ENCODE measurements around the gene ZMAT3. TPM values are rescaled to one million over a fixed set of nuclear protein-coding genes. Genes with fewer than 3 reads are reported as not detected.

The ZMAT3 gene
- total and polyA plus RNA-seq, 2 of the 4 experiments (the other 2 are of a cell fraction), result 11.7 to 14.3 TPM

DNA sequence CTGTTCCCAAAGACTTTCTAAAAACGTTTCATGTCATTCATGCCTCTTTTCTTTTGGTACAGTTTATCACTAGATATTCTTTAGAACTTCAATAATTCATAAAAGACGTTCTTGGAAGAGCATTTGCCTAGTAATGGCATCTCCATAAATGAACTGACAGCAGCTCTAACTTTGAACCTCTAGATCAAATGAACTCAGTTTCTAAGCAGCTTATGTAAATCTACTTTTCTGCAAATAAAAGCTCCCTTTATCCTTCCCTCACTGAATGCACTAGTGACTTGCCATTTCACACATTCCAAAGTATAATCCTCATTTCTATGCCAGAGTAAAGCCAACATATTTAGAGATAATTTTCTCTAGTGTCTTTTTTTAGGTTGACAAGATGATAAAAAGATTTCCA, 85.2 kb downstream of the ZMAT3 start:
- Histone ChIP-seq H3K9me3 (ENCODE audit: control insufficient read depth, insufficient read depth, low read length) (peaks cover 19% of the 10 kb centered on the region), H4K5ac (ENCODE audit: low read depth, low read length) (no peak overlapping the region), H3K4ac (ENCODE audit: low read depth, low read length) (no peak overlapping the region), H3K14ac (replicated peaks; ENCODE audit: low read depth, low read length) (no peak overlapping the region), H4K91ac (ENCODE audit: insufficient read depth, low read depth, low read length) (no peak overlapping the region), H3K79me1 (ENCODE audit: low read depth in 1 of 2, low read length in 2 of 2) (no peaks in the 10 kb centered on the region), H3K9me1 (ENCODE audit: insufficient read depth, low read length) (no peaks in the 10 kb centered on the region), H2AFZ (replicated peaks; ENCODE audit: low read length, poor library complexity) (no peak overlapping the region), H3K4me1 (ENCODE audit: control insufficient read depth, insufficient read depth, low read length) (no peaks in the 10 kb centered on the region), H2BK20ac (ENCODE audit: low read depth, low read length) (no peak overlapping the region), H4K20me1 (ENCODE audit: insufficient read depth, low read length) (no peaks in the 10 kb centered on the region), H2AK5ac (ENCODE audit: low read depth, low read length) (no peak overlapping the region), H2AK9ac (replicated peaks; ENCODE audit: low read depth, low read length, poor library complexity) (no peak overlapping the region), H3K56ac (ENCODE audit: extremely low read depth, insufficient read depth, low read length) (no peak overlapping the region), H3K27me3 (ENCODE audit: control insufficient read depth, insufficient read depth, low read length) (no peaks in the 10 kb centered on the region), H3K27ac (ENCODE audit: insufficient read depth, low read length) (no peak overlapping the region), H2BK15ac (ENCODE audit: low read depth, low read length) (no peak overlapping the region), H3K36me3 (ENCODE audit: control insufficient read depth, insufficient read depth, low read length) (no peaks in the 10 kb centered on the region), H3K4me3 (ENCODE audit: insufficient read depth, low read depth, low read length) (no peak overlapping the region), H3K23ac (ENCODE audit: low read depth, low read length) (no peak overlapping the region), H3K4me2 (ENCODE audit: low read depth, low read length) (no peak overlapping the region), H3K18ac (ENCODE audit: low read depth, low read length) (no peak overlapping the region), H2BK120ac (ENCODE audit: low read depth, low read length) (no peak overlapping the region), H4K8ac (ENCODE audit: low read depth in 2 of 2, low read length in 2 of 2) (no peak overlapping the region), H3K9ac (ENCODE audit: low read depth, low read length) (no peak overlapping the region), H2BK5ac (ENCODE audit: low read depth, low read length, poor library complexity, severe bottlenecking) (no peak overlapping the region)
- POLR2A ChIA-PET (ENCODE audit: unreplicated experiment), result no interaction called here
- TF ChIP-seq MXI1 (IDR thresholded peaks at IDR 0.05; ENCODE audit: borderline replicate concordance, low read depth, low read length) (no peak), CEBPB (IDR thresholded peaks at IDR 0.05; ENCODE audit: low read depth, low read length) (no peak), CHD1 (IDR thresholded peaks at IDR 0.05; ENCODE audit: low read depth, low read length) (no peak), RFX5 (IDR thresholded peaks at IDR 0.05; ENCODE audit: low read depth, low read length) (no peak), MAZ (IDR thresholded peaks at IDR 0.05; ENCODE audit: borderline replicate concordance, low read depth, low read length) (no peak), RCOR1 (IDR thresholded peaks at IDR 0.05; ENCODE audit: insufficient replicate concordance, low read length) (no peak), POLR2A (IDR thresholded peaks at IDR 0.05; ENCODE audit: low read depth, low read length) (no peak)
- TF ChIP-seq, protein P1, sequence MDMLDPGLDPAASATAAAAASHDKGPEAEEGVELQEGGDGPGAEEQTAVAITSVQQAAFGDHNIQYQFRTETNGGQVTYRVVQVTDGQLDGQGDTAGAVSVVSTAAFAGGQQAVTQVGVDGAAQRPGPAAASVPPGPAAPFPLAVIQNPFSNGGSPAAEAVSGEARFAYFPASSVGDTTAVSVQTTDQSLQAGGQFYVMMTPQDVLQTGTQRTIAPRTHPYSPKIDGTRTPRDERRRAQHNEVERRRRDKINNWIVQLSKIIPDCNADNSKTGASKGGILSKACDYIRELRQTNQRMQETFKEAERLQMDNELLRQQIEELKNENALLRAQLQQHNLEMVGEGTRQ (IDR thresholded peaks at IDR 0.05; ENCODE audit: low read depth, low read length), result no peak
- TF ChIP-seq, protein P2, sequence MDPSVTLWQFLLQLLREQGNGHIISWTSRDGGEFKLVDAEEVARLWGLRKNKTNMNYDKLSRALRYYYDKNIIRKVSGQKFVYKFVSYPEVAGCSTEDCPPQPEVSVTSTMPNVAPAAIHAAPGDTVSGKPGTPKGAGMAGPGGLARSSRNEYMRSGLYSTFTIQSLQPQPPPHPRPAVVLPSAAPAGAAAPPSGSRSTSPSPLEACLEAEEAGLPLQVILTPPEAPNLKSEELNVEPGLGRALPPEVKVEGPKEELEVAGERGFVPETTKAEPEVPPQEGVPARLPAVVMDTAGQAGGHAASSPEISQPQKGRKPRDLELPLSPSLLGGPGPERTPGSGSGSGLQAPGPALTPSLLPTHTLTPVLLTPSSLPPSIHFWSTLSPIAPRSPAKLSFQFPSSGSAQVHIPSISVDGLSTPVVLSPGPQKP (IDR thresholded peaks at IDR 0.05; ENCODE audit: borderline replicate concordance, low read depth, low read length), result no peak
- TF ChIP-seq, protein P3, sequence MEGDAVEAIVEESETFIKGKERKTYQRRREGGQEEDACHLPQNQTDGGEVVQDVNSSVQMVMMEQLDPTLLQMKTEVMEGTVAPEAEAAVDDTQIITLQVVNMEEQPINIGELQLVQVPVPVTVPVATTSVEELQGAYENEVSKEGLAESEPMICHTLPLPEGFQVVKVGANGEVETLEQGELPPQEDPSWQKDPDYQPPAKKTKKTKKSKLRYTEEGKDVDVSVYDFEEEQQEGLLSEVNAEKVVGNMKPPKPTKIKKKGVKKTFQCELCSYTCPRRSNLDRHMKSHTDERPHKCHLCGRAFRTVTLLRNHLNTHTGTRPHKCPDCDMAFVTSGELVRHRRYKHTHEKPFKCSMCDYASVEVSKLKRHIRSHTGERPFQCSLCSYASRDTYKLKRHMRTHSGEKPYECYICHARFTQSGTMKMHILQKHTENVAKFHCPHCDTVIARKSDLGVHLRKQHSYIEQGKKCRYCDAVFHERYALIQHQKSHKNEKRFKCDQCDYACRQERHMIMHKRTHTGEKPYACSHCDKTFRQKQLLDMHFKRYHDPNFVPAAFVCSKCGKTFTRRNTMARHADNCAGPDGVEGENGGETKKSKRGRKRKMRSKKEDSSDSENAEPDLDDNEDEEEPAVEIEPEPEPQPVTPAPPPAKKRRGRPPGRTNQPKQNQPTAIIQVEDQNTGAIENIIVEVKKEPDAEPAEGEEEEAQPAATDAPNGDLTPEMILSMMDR (conservative IDR thresholded peaks at IDR 0.05; ENCODE audit: low read depth, low read length), result no peak
- intact Hi-C loops (cut with micrococcal nuclease), result no loop called here
- in situ Hi-C loops (cut with MboI; ENCODE audit: low sequenced_read_pairs), result no loop called here
- DNase-seq, result no peak
- no peak for ATAC-seq (ENCODE audit: low read depth)
- dilution Hi-C loops (cut with HindIII; ENCODE audit: low sequenced_read_pairs, unreplicated experiment), result no loop called here
- no TSS peak for BruUV-seq (replicated peaks)
- CTCF ChIA-PET, result no interaction called here
- no CpG with 5 or more reads among the region's 2 CpGs for WGBS, 2 experiments (ENCODE audit: extremely low coverage in 2 of 2, insufficient read length in 1 of 2)

Measured in IMR-90 (cell line).